Epithelial cell of proximal tubule (primary cell): ENCODE data around the gene UPK2. TPM values are rescaled to one million over a fixed set of nuclear protein-coding genes. Genes with fewer than 3 reads are reported as not detected.
A peak's percentile ranks its signal among the peaks of the same experiment; 100 is the strongest.

ENCODE experiments used
- DNase-seq: peaks from one replicate; pipeline ENCODE4 v3.0.0-alpha.2; 2011; ENCODE audit warnings: low read depth
- H3K4me3 ChIP-seq: 2 replicates; pipeline ENCODE4 v1.5.1; 2011; ENCODE audit warnings: low read depth, mild to moderate bottlenecking, low read length
- total RNA-seq: library from RNA; depleted of rRNA; stranded (reverse); fragments of >200 nt; gene quantifications from 2 replicates; pipeline ENCODE4 v1.2.3, GENCODE V29; 2015
- TF ChIP-seq, protein P1 (sequence below): conservative IDR thresholded peaks from 2 replicates; pipeline ENCODE4 v1.5.1; 2012; ENCODE audit warnings: low read depth, mild to moderate bottlenecking, low read length

UPK2 gene
- 0.14 TPM in 1 of 2 replicates, not detected in the other for total RNA-seq

DNA sequence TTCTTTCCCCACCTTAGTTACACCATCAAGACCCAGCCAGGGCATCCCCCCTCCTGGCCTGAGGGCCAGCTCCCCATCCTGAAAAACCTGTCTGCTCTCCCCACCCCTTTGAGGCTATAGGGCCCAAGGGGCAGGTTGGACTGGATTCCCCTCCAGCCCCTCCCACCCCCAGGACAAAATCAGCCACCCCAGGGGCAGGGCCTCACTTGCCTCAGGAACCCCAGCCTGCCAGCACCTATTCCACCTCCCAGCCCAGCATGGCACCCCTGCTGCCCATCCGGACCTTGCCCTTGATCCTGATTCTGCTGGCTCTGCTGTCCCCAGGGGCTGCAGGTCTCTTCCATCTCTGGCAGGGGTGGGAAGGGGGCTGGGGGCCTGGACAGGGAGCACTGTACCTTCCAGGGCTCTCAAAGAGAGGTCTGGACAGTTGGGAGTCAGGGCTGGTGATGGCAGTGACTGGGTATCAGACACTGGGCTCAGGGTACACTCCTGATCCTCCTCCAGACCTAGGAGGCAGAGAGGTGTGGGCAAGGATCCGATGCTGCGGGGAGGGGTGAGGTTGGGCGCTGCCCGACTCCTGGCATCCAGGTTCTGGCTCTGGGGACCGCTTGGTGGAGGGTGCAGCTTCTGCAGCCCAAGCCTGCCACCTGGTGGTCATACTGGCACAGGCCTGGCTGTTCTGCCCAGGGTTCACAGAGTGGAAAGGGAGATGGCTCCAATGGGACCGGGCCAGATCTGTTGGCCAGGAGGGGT is at the start of gene UPK2:
TSS of gene UPK2 (plus strand) at position 205 of the 753 bp plus-strand sequence. CDS start at position 258, 53 bp downstream.
- no peak within 1 kb of the TSS for H3K4me3 ChIP-seq
- DNase-seq = no peak
- TF ChIP-seq, protein P1, sequence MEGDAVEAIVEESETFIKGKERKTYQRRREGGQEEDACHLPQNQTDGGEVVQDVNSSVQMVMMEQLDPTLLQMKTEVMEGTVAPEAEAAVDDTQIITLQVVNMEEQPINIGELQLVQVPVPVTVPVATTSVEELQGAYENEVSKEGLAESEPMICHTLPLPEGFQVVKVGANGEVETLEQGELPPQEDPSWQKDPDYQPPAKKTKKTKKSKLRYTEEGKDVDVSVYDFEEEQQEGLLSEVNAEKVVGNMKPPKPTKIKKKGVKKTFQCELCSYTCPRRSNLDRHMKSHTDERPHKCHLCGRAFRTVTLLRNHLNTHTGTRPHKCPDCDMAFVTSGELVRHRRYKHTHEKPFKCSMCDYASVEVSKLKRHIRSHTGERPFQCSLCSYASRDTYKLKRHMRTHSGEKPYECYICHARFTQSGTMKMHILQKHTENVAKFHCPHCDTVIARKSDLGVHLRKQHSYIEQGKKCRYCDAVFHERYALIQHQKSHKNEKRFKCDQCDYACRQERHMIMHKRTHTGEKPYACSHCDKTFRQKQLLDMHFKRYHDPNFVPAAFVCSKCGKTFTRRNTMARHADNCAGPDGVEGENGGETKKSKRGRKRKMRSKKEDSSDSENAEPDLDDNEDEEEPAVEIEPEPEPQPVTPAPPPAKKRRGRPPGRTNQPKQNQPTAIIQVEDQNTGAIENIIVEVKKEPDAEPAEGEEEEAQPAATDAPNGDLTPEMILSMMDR = peak; percentile 91

DNA sequence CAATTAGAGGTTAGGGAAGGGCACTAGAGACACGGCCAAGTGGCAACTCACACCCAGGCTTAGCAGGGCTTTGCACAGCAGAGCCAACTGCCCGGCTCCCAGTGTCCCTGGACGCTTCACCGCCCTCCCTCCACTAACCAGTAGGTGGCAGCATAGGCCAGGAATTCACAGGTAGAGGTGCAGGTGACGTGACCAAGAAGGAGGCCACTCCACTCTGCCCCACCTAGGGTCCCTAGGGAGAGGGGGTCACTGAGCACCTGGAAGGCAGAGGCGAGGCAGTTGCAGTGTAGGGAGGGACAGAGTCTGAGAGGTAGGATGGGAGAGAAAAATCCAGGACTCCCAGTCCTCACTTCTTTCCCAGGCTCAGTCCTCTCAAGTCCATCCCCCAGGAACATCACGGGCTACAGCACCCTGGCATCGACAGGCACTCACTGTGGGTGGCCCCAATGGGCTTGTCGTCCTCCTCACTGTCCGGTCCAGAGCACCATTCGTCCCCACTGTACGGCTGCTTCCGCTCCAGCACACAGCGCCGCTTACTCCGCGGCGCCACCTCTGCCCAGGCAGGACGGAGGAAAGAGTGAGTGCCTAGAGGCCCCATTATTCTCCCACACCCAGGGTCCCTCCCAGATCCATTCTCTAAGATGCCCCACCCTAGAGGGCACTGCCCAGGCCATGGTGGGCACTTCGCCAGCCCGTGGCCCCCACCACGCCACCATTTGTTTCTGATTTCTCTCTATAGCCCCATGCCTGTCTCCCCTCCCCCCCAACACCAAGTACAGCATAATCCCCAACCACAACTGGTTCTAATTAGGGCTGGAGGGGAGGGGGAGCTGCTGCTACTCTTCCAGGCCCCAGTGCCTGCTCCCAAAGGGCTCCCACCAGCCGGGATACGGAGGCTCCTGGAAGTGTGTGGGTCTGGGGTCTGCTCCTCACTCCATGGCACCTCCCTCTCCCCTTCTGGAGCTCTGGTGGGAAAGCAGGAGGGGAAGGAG is 48.8 kb upstream of the UPK2 start:
- TF ChIP-seq, protein P1 = peak; percentile 88
- DNase-seq = no peak
- H3K4me3 ChIP-seq = no peak overlapping the region

DNA sequence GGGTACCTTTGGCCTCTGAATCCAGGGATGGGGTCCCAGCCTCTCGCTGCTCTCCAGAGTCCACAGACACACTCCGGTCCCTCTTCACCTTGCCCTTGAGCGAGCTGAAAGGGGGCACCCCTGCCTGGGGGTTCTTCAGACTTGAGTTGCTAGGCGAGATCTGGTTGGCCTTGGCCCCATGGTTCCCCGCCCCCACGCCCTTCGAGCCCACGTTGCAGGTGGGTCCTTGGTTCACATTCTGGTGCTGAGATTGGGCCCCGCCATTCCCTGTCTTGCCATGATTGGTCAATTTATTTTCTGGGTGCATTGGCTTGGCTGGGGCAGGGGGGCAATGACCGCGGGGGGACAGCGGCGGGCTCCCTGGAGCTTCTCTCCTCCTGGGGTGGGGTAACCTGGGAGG is 47.8 kb upstream of the UPK2 start:
- TF ChIP-seq, protein P1 = no peak
- H3K4me3 ChIP-seq = no peak overlapping the region
- DNase-seq = no peak

DNA sequence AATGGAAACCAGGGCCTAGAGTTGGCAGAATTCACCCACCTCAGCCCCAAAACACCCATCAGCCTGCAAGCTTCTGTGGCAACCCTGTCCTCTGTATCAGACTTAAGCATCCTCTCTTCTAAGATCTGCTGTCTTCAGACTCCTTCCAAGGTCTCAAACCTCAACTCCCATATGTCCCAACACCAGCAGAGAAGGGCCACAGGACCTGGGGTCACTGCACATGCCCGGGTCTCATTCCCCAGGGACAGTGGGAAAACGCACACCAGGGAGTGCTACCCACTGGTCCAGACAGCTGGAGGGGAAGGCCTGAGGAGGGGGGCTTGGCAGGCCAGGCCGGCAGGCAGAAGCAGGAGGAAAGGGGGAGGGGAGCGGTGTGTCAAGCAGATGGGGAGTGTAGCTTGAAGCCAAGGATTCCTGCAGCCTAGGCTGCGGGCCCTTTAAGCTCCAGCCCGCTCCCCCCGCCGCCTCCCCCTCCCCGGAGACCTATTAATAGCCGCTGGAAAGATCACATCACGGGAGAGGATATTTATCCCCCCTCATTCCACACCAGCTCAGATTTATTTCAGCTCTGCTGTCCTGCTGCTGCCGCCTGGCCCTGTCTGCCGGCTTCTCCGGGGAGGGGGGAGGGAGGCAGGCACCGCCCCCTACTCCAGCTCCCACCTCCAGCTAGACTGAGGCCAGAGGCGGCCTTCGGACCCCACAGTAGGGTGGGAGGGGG is 47.0 kb upstream of the UPK2 start:
- TF ChIP-seq, protein P1 = no peak
- no peak for DNase-seq
- peak overlapping the region; percentile 47 for H3K4me3 ChIP-seq

DNA sequence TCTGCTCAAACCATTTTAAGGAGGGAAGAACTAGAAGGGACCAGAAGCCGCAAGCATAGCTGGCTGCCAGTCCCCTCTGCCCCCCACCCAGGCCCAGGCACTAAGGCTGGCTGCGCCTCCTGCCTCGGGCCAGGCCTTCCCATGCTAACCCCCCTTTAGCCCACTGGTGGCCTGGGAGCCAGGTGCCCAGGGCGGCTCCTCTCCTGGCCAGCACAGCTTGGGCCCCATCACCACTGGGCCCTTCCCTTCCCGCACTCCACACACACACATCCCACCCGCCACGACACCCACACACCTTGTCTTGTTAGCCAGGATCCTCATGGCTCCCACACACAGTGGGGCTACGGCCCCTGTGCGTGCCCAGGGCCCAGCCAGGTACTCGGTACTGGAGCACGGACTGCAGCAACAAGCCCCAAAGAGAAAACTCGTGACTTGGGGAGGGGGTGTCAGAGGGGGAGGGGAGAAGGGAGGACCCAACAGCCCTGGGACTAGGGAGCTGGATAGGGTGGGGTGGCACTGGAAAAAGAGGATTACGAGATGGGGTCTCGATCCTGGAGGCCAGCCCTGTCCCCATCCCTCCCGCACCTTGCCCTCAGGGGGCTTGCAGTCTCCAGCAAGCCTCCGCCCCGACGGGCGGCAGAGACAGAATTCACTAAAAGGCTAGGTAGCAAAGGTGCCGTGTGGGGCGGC is 46.3 kb upstream of the UPK2 start:
- peak overlapping the region; percentile 47 for H3K4me3 ChIP-seq
- TF ChIP-seq, protein P1 = no peak
- no peak for DNase-seq
